ENCODE measurements around the gene ENTPD2. TPM values are rescaled to one million over a fixed set of nuclear protein-coding genes. Genes with fewer than 3 reads are reported as not detected.

Gene ENTPD2
- total RNA-seq, 1 experiment from 2014 or later = 8.3 TPM

- no peaks in the 10 kb centered on the region for H3K36me3 Mint-ChIP-seq
- ChIA-PET POLR2A (interaction anchor here (1.6 kb wide), 1 partner anchor 194 kb away, joined by 3 read pairs; no protein-coding TSS in a partner anchor), CTCF (interaction anchor here (0.6 to 4.1 kb wide), 98 partner anchors 9 to 430 kb away, joined by 3 to 58 read pairs (median 6); partner anchors contain the start of genes AJM1, CCDC183, CLIC3 and CYSRT1)
- 0 out of 2 replicates have a peak, but pooled peaks cover 2% of the 10 kb centered on the region for H3K4me1 Mint-ChIP-seq
- ATAC-seq (peak; percentile 74), DNase-seq (ENCODE audit: low spot score) (peak; percentile 95)
- peaks cover 17% of the 10 kb centered on the region for H3K27me3 Mint-ChIP-seq (ENCODE audit: low read depth)
- peak; percentile 54; the same call in 1 of the 2 replicates for TF ChIP-seq ZNF121 (CRISPR knock-in tag; IDR thresholded peaks at IDR 0.05)
- TF ChIP-seq HMGXB4 (CRISPR knock-in tag; IDR thresholded peaks at IDR 0.05) = peak; percentile 7; the same call in 1 of the 2 replicates
- TF ChIP-seq PRDM15 (CRISPR knock-in tag; IDR thresholded peaks at IDR 0.05) = 0 out of 2 replicates have a peak, but pooled peaks have one; percentile 5
- TF ChIP-seq ZNF138 (CRISPR knock-in tag; conservative IDR thresholded peaks at IDR 0.05) = no peak
- no peak for TF ChIP-seq SOX15 (CRISPR knock-in tag; IDR thresholded peaks at IDR 0.05)
- TF ChIP-seq CTCF (IDR thresholded peaks at IDR 0.05) = peak; percentile 84
- no peaks in the 10 kb centered on the region for H3K9me3 Mint-ChIP-seq
- no peak overlapping the region; the same call in 1 of the 2 replicates for H3K27ac Mint-ChIP-seq
- peak overlapping the region; percentile 58 for H3K4me3 Mint-ChIP-seq
These were observed 24.6 kb downstream of the ENTPD2 start for GRCh38 chr9:137029058-137029936.

GRCh38 chr9:137028263-137029057, 25.4 kb downstream of the ENTPD2 start:
- ChIA-PET POLR2A (interaction anchor here (1.6 kb wide), 1 partner anchor 195 kb away, joined by 3 read pairs; no protein-coding TSS in a partner anchor), CTCF (interaction anchor here (0.6 to 4.1 kb wide), 82 partner anchors 8 to 431 kb away, joined by 3 to 58 read pairs (median 7); partner anchors contain the start of genes AJM1, CCDC183, CLIC3 and ENTPD2)
- DNase-seq (ENCODE audit: low spot score) (peak; percentile 62), ATAC-seq (peak; percentile 60)
- Mint-ChIP-seq H3K4me1 (0 out of 2 replicates have a peak, but pooled peaks cover 2% of the 10 kb centered on the region), H3K36me3 (no peaks in the 10 kb centered on the region), H3K27me3 (ENCODE audit: low read depth) (peaks cover 17% of the 10 kb centered on the region), H3K9me3 (no peaks in the 10 kb centered on the region), H3K4me3 (peak overlapping the region; percentile 58), H3K27ac (no peak overlapping the region)
- TF ChIP-seq USF2 (CRISPR knock-in tag; IDR thresholded peaks at IDR 0.05) = no peak
- TF ChIP-seq ATF2 (CRISPR knock-in tag; IDR thresholded peaks at IDR 0.05; ENCODE audit: borderline replicate concordance, low read depth) = no peak
- 0 out of 2 replicates have a peak, but pooled peaks have one; percentile 12 for TF ChIP-seq MAX (CRISPR knock-in tag; IDR thresholded peaks at IDR 0.05)
- no peak for TF ChIP-seq NFATC4 (CRISPR knock-in tag; IDR thresholded peaks at IDR 0.05)
- TF ChIP-seq RELA (CRISPR knock-in tag; IDR thresholded peaks at IDR 0.05; ENCODE audit: borderline replicate concordance) = no peak
- TF ChIP-seq ZNF281 (CRISPR knock-in tag; IDR thresholded peaks at IDR 0.05) = no peak
- TF ChIP-seq FOXP1 (CRISPR knock-in tag; IDR thresholded peaks at IDR 0.05; ENCODE audit: borderline replicate concordance) = no peak; the same call in none of the 2 replicates
- peak; percentile 70; the same call in 1 of the 2 replicates for TF ChIP-seq HMGXB4 (CRISPR knock-in tag; IDR thresholded peaks at IDR 0.05)
- TF ChIP-seq ZNF317 (CRISPR knock-in tag; IDR thresholded peaks at IDR 0.05; ENCODE audit: borderline replicate concordance, low read depth) = no peak
